ENCODE measurements around the gene SYT14. TPM values are rescaled to one million over a fixed set of nuclear protein-coding genes. Genes with fewer than 3 reads are reported as not detected.
"Not testable (repeated sequence)": the region's sequence is repeated elsewhere in the genome, so short reads cannot be mapped to it uniquely, and the experiment has no call there.

The SYT14 gene
- total and polyA plus RNA-seq, 11 donors = not detected

DNA sequence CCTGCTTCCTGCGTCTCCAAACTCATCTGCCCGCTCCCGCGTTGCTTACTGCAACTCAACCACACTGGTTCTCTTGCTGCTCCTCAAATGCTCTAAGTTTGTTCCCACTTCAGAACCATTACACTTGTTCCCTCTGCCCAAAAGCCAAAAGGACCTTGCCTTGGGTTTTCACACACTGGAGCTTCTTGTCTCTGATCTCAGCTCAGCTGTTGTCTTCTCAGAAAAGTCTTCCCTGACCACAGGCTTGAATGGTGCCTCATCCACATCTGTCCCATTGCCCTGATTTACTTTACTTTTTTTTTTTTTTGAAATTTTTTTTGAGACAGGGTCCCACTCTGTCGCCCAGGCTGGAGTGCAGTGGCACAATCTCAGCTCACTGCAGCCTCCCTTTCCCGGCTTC lies 44.3 kb upstream of the SYT14 start:
- no peak overlapping the region for H3K4me3 ChIP-seq
- H3K36me3 ChIP-seq = no peaks in the 10 kb centered on the region
- no peak overlapping the region for H3K27ac ChIP-seq
- DNase-seq (no peak), ATAC-seq (no peak)
- peaks cover 0 to 4% (median 0%) of the 10 kb centered on the region in 12 donors for H3K9me3 ChIP-seq
- no peaks in the 10 kb centered on the region for H3K27me3 ChIP-seq
- intact Hi-C loops (cut with DNase I) = no loop called here
- H3K4me1 ChIP-seq = no peaks in the 10 kb centered on the region
- no peak for TF ChIP-seq POLR2A (IDR thresholded peaks at IDR 0.05)
- TF ChIP-seq, protein P1, sequence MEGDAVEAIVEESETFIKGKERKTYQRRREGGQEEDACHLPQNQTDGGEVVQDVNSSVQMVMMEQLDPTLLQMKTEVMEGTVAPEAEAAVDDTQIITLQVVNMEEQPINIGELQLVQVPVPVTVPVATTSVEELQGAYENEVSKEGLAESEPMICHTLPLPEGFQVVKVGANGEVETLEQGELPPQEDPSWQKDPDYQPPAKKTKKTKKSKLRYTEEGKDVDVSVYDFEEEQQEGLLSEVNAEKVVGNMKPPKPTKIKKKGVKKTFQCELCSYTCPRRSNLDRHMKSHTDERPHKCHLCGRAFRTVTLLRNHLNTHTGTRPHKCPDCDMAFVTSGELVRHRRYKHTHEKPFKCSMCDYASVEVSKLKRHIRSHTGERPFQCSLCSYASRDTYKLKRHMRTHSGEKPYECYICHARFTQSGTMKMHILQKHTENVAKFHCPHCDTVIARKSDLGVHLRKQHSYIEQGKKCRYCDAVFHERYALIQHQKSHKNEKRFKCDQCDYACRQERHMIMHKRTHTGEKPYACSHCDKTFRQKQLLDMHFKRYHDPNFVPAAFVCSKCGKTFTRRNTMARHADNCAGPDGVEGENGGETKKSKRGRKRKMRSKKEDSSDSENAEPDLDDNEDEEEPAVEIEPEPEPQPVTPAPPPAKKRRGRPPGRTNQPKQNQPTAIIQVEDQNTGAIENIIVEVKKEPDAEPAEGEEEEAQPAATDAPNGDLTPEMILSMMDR (IDR thresholded peaks at IDR 0.05) = no peak
- WGBS, 4 donors = 73 to 91% (median 86%) methylated on average over 6 of the region's 6 CpGs

DNA sequence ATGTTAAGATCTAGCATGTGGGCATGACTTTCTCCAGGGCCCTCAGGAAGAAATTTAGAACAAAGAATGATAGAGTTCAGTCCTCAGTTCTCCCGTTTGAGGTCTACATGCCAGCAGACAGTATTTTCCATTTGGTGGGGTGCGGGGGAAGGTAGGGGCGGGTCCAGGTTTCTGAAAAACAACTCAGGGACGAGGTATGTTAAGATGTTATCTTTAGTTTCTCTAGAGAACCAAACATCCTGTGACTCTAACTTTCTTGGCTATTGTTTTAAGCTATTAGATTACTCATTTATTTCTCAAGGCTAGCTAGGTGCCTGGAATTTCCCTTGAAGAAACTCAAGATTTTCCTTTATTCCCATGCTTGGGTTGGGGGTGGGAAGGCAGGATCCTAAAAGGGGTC lies 42.3 kb upstream of the SYT14 start:
- Histone ChIP-seq H3K36me3 (no peaks in the 10 kb centered on the region), H3K27me3 (no peaks in the 10 kb centered on the region), H3K9me3 (peaks cover 0 to 4% (median 0%) of the 10 kb centered on the region in 12 donors), H3K27ac (no peak overlapping the region), H3K4me3 (no peak overlapping the region), H3K4me1 (no peaks in the 10 kb centered on the region)
- TF ChIP-seq, protein P1 (IDR thresholded peaks at IDR 0.05) = no peak
- intact Hi-C loops (cut with DNase I) = no loop called here
- ATAC-seq = no peak
- WGBS, 4 donors = 36 to 58% (median 44%) methylated on average over 4 of the region's 4 CpGs
- DNase-seq = no peak

DNA sequence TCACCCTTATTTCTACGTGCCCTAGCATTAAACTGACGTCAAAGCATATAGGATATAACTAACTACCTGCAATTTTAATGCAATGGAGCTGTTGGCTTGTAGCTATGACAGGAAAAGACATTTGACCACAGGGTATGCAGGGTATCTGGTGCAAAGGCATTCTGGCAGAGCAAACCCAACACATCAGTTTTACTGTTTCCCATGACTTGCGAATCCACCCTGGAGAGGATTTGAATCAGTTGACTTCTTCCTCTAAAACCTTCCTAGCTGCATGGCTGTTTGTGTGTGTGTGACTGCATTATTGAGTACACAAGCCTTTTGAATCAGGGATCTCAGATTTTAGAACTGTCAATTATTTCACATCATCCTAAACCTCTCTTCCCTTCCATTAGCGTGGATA lies 41.7 kb upstream of the SYT14 start:
- 83 to 92% (median 85%) methylated on average over 4 of the region's 4 CpGs for WGBS, 4 donors
- Histone ChIP-seq H3K36me3 (no peaks in the 10 kb centered on the region), H3K27me3 (no peaks in the 10 kb centered on the region), H3K4me3 (no peak overlapping the region), H3K4me1 (no peaks in the 10 kb centered on the region), H3K27ac (no peak overlapping the region), H3K9me3 (peaks cover 0 to 2% (median 0%) of the 10 kb centered on the region in 12 donors)
- ATAC-seq (no peak), DNase-seq (no peak)
- intact Hi-C loops (cut with DNase I) = no loop called here
- TF ChIP-seq POLR2A (IDR thresholded peaks at IDR 0.05) = no peak
- TF ChIP-seq, protein P1 (IDR thresholded peaks at IDR 0.05) = no peak

DNA sequence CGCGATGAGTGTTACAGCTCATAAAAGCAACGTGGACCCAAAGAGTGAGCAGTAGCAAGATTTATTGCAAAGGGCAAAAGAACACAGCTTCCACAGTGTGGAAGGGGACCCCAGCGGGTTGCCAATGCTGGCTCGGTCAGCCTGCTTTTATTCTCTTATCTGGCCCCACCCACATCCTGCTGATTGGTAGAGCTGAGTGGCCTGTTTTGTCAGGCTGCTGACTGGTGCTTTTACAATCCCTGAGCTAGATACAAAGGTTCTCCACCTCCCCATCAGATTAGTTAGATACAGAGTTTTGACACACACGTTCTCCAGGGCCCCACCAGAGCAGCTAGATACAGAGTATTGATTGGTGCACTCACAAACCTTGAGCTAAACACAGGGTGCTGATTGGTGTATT lies 39.7 kb upstream of the SYT14 start:
- H3K4me3 ChIP-seq; DNase-seq; H3K9me3 ChIP-seq; intact Hi-C loops (cut with DNase I); H3K36me3 ChIP-seq; H3K27ac ChIP-seq; ATAC-seq; H3K27me3 ChIP-seq; H3K4me1 ChIP-seq: not testable (repeated sequence)
- WGBS, 4 donors = 74 to 84% (median 78%) methylated on average over 6 of the region's 6 CpGs

DNA sequence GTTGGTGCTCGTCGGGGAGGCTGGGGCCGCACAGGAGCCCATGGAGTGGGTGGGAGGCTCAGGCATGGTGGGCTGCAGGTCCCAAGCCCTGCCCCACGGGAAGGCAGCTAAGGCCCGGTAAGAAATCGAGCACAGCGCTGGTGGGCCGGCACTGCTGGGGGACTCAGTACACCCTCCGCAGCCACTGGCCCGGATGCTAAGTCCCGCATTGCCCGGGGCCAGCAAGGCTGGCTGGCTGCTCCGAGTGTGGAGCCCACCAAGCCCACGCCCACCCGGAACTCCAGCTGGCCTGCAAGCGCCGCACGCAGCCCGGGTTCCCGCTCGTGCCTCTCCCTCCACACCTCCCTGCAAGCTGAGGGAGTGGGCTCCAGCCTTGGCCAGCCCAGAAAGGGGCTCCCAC lies 39.2 kb upstream of the SYT14 start:
- H3K4me1 ChIP-seq; H3K27ac ChIP-seq; ATAC-seq; H3K36me3 ChIP-seq; H3K9me3 ChIP-seq; H3K4me3 ChIP-seq; H3K27me3 ChIP-seq; intact Hi-C loops (cut with DNase I); DNase-seq: not testable (repeated sequence)
- 91 to 93% (median 92%) methylated on average over 3 to 21 of the region's 21 CpGs for WGBS, 4 donors

Data from heart left ventricle (tissue), 16 donors.